ENCODE measurements around the gene MARVELD1.

The MARVELD1 gene

GRCh38 chr10:97755718-97756117 is 42.2 kb downstream of the MARVELD1 start:
- no peak for DNase-seq (ENCODE audit: low read depth)

- DNase-seq (ENCODE audit: low read depth) = no peak
Observed at GRCh38 chr10:97757471-97757870, 43.9 kb downstream of the MARVELD1 start.

GRCh38 chr10:97759158-97759887 is 45.8 kb downstream of the MARVELD1 start:
- no peak for DNase-seq (ENCODE audit: low read depth)

GRCh38 chr10:97759946-97760345 is 46.4 kb downstream of the MARVELD1 start:
- no peak for DNase-seq (ENCODE audit: low read depth)

- no peak for DNase-seq (ENCODE audit: low read depth)
Observed at GRCh38 chr10:97760461-97761257, 47.1 kb downstream of the MARVELD1 start.

GRCh38 chr10:97761331-97761865 is 47.9 kb downstream of the MARVELD1 start:
- no peak for DNase-seq (ENCODE audit: low read depth)

- no peak for DNase-seq (ENCODE audit: low read depth)
Observed at GRCh38 chr10:97762056-97762455, 48.5 kb downstream of the MARVELD1 start.

GRCh38 chr10:97762816-97763215 is 49.3 kb downstream of the MARVELD1 start:
- no peak for DNase-seq (ENCODE audit: low read depth)

- DNase-seq (ENCODE audit: low read depth) = no peak
Observed at GRCh38 chr10:97763411-97763810, 49.9 kb downstream of the MARVELD1 start.

- DNase-seq (ENCODE audit: low read depth) = no peak
Observed at GRCh38 chr10:97763947-97764346, 50.4 kb downstream of the MARVELD1 start.

- no peak for DNase-seq (ENCODE audit: low read depth)
Observed at GRCh38 chr10:97764519-97764931, 51.0 kb downstream of the MARVELD1 start.

GRCh38 chr10:97765201-97765600 is 51.7 kb downstream of the MARVELD1 start:
- no peak for DNase-seq (ENCODE audit: low read depth)

GRCh38 chr10:97766106-97766810 is 52.7 kb downstream of the MARVELD1 start:
- DNase-seq (ENCODE audit: low read depth) = no peak

- no peak for DNase-seq (ENCODE audit: low read depth)
Observed at GRCh38 chr10:97766996-97767924, 53.7 kb downstream of the MARVELD1 start.

All from stimulated activated CD8-positive, alpha-beta memory T cell treated with anti-CD3 and anti-CD28 coated beads, Interleukin-12 subunit alpha, Interleukin-12 subunit beta, amount 100 ng/mL, for 1 hour (primary cell).